PC-9 (cell line): ENCODE measurements around the gene AUTS2.

ENCODE experiments used
- EZH2 ChIP-seq: fragments of 200-600 bp; sonication (generic); IDR thresholded peaks from 2 replicates; pipeline ENCODE4 v1.8.0; 2017; ENCODE audit warnings: antibody characterized with exemption, low read depth
- TF ChIP-seq, protein P1 (sequence below): fragments of 200-600 bp; sonication (generic); conservative IDR thresholded peaks from 2 replicates; pipeline ENCODE4 v1.6.1; 2017; ENCODE audit warnings: mixed run types, antibody characterized with exemption, mild to moderate bottlenecking, moderate library complexity

DNA sequence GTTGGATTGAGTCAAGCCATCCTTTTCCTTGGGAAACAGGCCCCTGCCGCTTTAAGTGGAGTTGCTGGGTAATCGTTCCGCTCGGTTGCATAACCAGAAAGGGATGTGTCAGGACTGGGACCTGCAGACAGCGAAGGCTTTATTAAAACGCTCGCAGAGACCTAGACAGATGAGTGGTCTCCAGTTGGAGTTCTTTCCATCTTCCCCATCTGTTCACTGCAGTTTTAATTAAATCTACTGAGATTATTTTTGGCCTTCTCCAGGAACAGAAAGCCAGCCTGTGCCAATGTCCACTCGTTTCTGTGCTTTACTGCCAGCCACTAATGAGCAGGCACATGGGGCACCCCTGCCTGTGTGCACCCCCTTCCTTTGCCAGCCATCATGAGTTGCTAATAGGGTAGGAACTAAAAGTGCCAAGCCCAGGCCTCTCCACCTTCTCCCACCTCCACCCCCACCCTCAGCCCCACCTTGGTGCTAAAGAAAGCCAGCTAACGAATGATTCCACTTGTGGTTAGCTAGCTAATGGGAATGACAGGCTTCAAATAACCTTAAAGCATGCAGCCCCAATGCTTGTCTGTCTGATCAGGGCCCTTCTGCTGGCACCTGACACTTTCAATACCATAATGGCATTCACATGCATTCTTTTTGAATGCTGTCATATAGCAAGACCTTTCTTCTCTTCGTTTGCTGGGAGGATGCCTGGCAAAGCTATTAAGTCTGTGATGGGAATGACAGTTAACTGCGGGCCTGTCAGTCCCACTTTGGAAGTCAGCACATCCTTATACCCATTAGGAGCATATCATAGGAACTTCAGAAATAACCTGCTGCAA, 976.9 kb downstream of the AUTS2 start:
- TF ChIP-seq, protein P1, sequence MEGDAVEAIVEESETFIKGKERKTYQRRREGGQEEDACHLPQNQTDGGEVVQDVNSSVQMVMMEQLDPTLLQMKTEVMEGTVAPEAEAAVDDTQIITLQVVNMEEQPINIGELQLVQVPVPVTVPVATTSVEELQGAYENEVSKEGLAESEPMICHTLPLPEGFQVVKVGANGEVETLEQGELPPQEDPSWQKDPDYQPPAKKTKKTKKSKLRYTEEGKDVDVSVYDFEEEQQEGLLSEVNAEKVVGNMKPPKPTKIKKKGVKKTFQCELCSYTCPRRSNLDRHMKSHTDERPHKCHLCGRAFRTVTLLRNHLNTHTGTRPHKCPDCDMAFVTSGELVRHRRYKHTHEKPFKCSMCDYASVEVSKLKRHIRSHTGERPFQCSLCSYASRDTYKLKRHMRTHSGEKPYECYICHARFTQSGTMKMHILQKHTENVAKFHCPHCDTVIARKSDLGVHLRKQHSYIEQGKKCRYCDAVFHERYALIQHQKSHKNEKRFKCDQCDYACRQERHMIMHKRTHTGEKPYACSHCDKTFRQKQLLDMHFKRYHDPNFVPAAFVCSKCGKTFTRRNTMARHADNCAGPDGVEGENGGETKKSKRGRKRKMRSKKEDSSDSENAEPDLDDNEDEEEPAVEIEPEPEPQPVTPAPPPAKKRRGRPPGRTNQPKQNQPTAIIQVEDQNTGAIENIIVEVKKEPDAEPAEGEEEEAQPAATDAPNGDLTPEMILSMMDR, result no peak
- no peak for TF ChIP-seq EZH2
